Mesothelial cell of epicardium (in vitro differentiated cells): ENCODE measurements around the gene DUSP16. TPM values are rescaled to one million over a fixed set of nuclear protein-coding genes. Genes with fewer than 3 reads are reported as not detected.

Source experiments
- DNase-seq, 2 experiments: peaks; one replicate each; pipeline ENCODE4 v3.0.0; 2021; ENCODE audit warnings: low spot score in 2 of 2; ENCODE audit not compliant: unreplicated experiment in 2 of 2
- H3K27ac Mint-ChIP-seq: 2 replicates; pipeline ENCODE4 v1.8.0; 2021; ENCODE audit warnings: mixed read lengths
- H3K27me3 Mint-ChIP-seq: 2 replicates; pipeline ENCODE4 v1.8.0; 2021; ENCODE audit warnings: low read depth, mixed read lengths
- H3K36me3 Mint-ChIP-seq: 2 replicates; pipeline ENCODE4 v1.8.0; 2021; ENCODE audit warnings: mixed read lengths
- H3K4me1 Mint-ChIP-seq: 2 replicates; pipeline ENCODE4 v1.8.0; 2021; ENCODE audit warnings: mixed read lengths
- H3K4me3 Mint-ChIP-seq: 2 replicates; pipeline ENCODE4 v1.8.0; 2021; ENCODE audit warnings: mild to moderate bottlenecking, moderate library complexity, mixed read lengths
- H3K9me3 Mint-ChIP-seq: 2 replicates; pipeline ENCODE4 v1.8.0; 2021; ENCODE audit warnings: mixed read lengths
- CTCF ChIP-seq: fragments of 200-600 bp; sonication (generic); IDR thresholded peaks from one replicate; pipeline ENCODE4 v1.5.0; 2021; ENCODE audit warnings: antibody characterized with exemption; ENCODE audit not compliant: unreplicated experiment
- total RNA-seq: library from RNA; stranded (reverse); gene quantifications from 3 replicates; pipeline ENCODE4 v1.2.1, GENCODE V29; 2021

DUSP16 gene
- total RNA-seq, 1 donor from 2014 or later, result 31.5 TPM

- Mint-ChIP-seq H3K27me3 (no peaks in the 10 kb centered on the region), H3K9me3 (no peaks in the 10 kb centered on the region), H3K27ac (peak overlapping the region; percentile 92), H3K4me1 (peaks cover 54% of the 10 kb centered on the region), H3K4me3 (no peak overlapping the region), H3K36me3 (no peaks in the 10 kb centered on the region)
- TF ChIP-seq CTCF, result no peak
- DNase-seq, result no peak
Observed at GRCh38 chr12:12534166-12534866, 28.3 kb downstream of the DUSP16 start.

GRCh38 chr12:12533238-12533829 lies 29.3 kb downstream of the DUSP16 start:
- TF ChIP-seq CTCF, result no peak
- peak; percentile 56 to 71 for DNase-seq
- Mint-ChIP-seq H3K4me1 (peaks cover 49% of the 10 kb centered on the region), H3K4me3 (peak overlapping the region; percentile 30), H3K36me3 (no peaks in the 10 kb centered on the region), H3K27ac (peak overlapping the region; percentile 92), H3K9me3 (no peaks in the 10 kb centered on the region), H3K27me3 (no peaks in the 10 kb centered on the region)

GRCh38 chr12:12531194-12531593 lies 31.5 kb downstream of the DUSP16 start:
- no peaks in the 10 kb centered on the region for H3K9me3 Mint-ChIP-seq
- no peaks in the 10 kb centered on the region for H3K27me3 Mint-ChIP-seq
- no peak for TF ChIP-seq CTCF
- H3K4me1 Mint-ChIP-seq, result peaks cover 61% of the 10 kb centered on the region
- DNase-seq, result no peak
- H3K36me3 Mint-ChIP-seq, result no peaks in the 10 kb centered on the region
- H3K4me3 Mint-ChIP-seq, result no peak overlapping the region
- peak overlapping the region; percentile 77 for H3K27ac Mint-ChIP-seq

GRCh38 chr12:12529783-12530421 lies 32.8 kb downstream of the DUSP16 start:
- Mint-ChIP-seq H3K9me3 (no peaks in the 10 kb centered on the region), H3K36me3 (no peaks in the 10 kb centered on the region), H3K27me3 (no peaks in the 10 kb centered on the region), H3K27ac (peak overlapping the region; percentile 55), H3K4me1 (peaks cover 55% of the 10 kb centered on the region), H3K4me3 (no peak overlapping the region)
- no peak for DNase-seq
- TF ChIP-seq CTCF, result no peak

GRCh38 chr12:12528361-12529270 lies 34.0 kb downstream of the DUSP16 start:
- Mint-ChIP-seq H3K27me3 (no peaks in the 10 kb centered on the region), H3K9me3 (no peaks in the 10 kb centered on the region), H3K36me3 (no peaks in the 10 kb centered on the region), H3K4me3 (no peak overlapping the region), H3K4me1 (peaks cover 42% of the 10 kb centered on the region), H3K27ac (peak overlapping the region; percentile 58)
- TF ChIP-seq CTCF, result no peak
- no peak for DNase-seq
